ENCODE results near the gene ERGIC1. TPM values are rescaled to one million over a fixed set of nuclear protein-coding genes. Genes with fewer than 3 reads are reported as not detected.

Gene ERGIC1
- polyA plus RNA-seq, 1 donor from 2014 or later: 59.1 TPM

- no peak overlapping the region for H3K4me2 ChIP-seq (ENCODE audit: low read length)
- H2AFZ ChIP-seq (ENCODE audit: low read depth, low read length): no peak overlapping the region
- no peaks in the 10 kb centered on the region for H3K9me2 ChIP-seq (ENCODE audit: insufficient read depth, low read length)
- no peak overlapping the region for H3K4me3 ChIP-seq (ENCODE audit: low read length)
- no peaks in the 10 kb centered on the region for H3K9me3 ChIP-seq (ENCODE audit: low read length)
- no peak for TF ChIP-seq MXI1 (conservative IDR thresholded peaks at IDR 0.05; ENCODE audit: poor library complexity, severe bottlenecking)
- TF ChIP-seq EZH2 (IDR thresholded peaks at IDR 0.05; ENCODE audit: borderline replicate concordance, insufficient read depth, low read length, poor library complexity, severe bottlenecking): no peak
- TF ChIP-seq EP300 (conservative IDR thresholded peaks at IDR 0.05; ENCODE audit: poor library complexity, severe bottlenecking): no peak
- no peak for TF ChIP-seq SMC3 (conservative IDR thresholded peaks at IDR 0.05; ENCODE audit: poor library complexity)
- no peak for TF ChIP-seq POLR2AphosphoS5 (IDR thresholded peaks at IDR 0.05)
- TF ChIP-seq CTCF (IDR thresholded peaks at IDR 0.05; ENCODE audit: poor library complexity, severe bottlenecking): no peak
- TF ChIP-seq REST (IDR thresholded peaks at IDR 0.05; ENCODE audit: borderline replicate concordance): no peak
- TF ChIP-seq TAF1 (IDR thresholded peaks at IDR 0.05; ENCODE audit: low read depth): no peak
- no peak for TF ChIP-seq RAD21 (conservative IDR thresholded peaks at IDR 0.05)
- H3F3A ChIP-seq (ENCODE audit: insufficient read depth, low read length, poor library complexity, severe bottlenecking): no peaks in the 10 kb centered on the region
- no peaks in the 10 kb centered on the region for H3K36me3 ChIP-seq (ENCODE audit: insufficient read depth, low read length)
- H3K27me3 ChIP-seq (ENCODE audit: insufficient read depth, low read depth, low read length): no peaks in the 10 kb centered on the region
- H4K20me1 ChIP-seq (ENCODE audit: insufficient read depth): no peaks in the 10 kb centered on the region
- no peak overlapping the region for H3K9ac ChIP-seq (ENCODE audit: low read length)
- no peaks in the 10 kb centered on the region for H3K79me2 ChIP-seq (replicated peaks; ENCODE audit: insufficient read depth, low read length)
- H3K27ac ChIP-seq (ENCODE audit: low read length): no peak overlapping the region
Observed at GRCh38 chr5:172943283-172943841, 109.3 kb downstream of the ERGIC1 start.

GRCh38 chr5:172943906-172944305 lies 109.9 kb downstream of the ERGIC1 start:
- Histone ChIP-seq H2AFZ (ENCODE audit: low read depth, low read length) (no peak overlapping the region), H4K20me1 (ENCODE audit: insufficient read depth) (no peaks in the 10 kb centered on the region), H3K9ac (ENCODE audit: low read length) (no peak overlapping the region), H3K9me2 (ENCODE audit: insufficient read depth, low read length) (no peaks in the 10 kb centered on the region), H3K79me2 (replicated peaks; ENCODE audit: insufficient read depth, low read length) (no peaks in the 10 kb centered on the region), H3K4me2 (ENCODE audit: low read length) (no peak overlapping the region), H3K27me3 (ENCODE audit: insufficient read depth, low read depth, low read length) (no peaks in the 10 kb centered on the region), H3K36me3 (ENCODE audit: insufficient read depth, low read length) (no peaks in the 10 kb centered on the region), H3K9me3 (ENCODE audit: low read length) (no peaks in the 10 kb centered on the region), H3K4me3 (ENCODE audit: low read length) (no peak overlapping the region), H3F3A (ENCODE audit: insufficient read depth, low read length, poor library complexity, severe bottlenecking) (no peaks in the 10 kb centered on the region), H3K27ac (ENCODE audit: low read length) (no peak overlapping the region)
- TF ChIP-seq POLR2AphosphoS5 (IDR thresholded peaks at IDR 0.05) (no peak), MXI1 (conservative IDR thresholded peaks at IDR 0.05; ENCODE audit: poor library complexity, severe bottlenecking) (no peak), REST (IDR thresholded peaks at IDR 0.05; ENCODE audit: borderline replicate concordance) (no peak), EZH2 (IDR thresholded peaks at IDR 0.05; ENCODE audit: borderline replicate concordance, insufficient read depth, low read length, poor library complexity, severe bottlenecking) (no peak), TAF1 (IDR thresholded peaks at IDR 0.05; ENCODE audit: low read depth) (no peak), EP300 (conservative IDR thresholded peaks at IDR 0.05; ENCODE audit: poor library complexity, severe bottlenecking) (no peak), SMC3 (conservative IDR thresholded peaks at IDR 0.05; ENCODE audit: poor library complexity) (no peak), CTCF (IDR thresholded peaks at IDR 0.05; ENCODE audit: poor library complexity, severe bottlenecking) (no peak), RAD21 (conservative IDR thresholded peaks at IDR 0.05) (no peak)
